Endodermal cell (in vitro differentiated cells): ENCODE results near the gene TLE1. TPM values are rescaled to one million over a fixed set of nuclear protein-coding genes. Genes with fewer than 3 reads are reported as not detected.

Experiments used
- DNase-seq: peaks from one replicate; pipeline ENCODE4 v3.0.0-alpha.2; 2017
- H3K27ac ChIP-seq: 2 replicates; pipeline ENCODE4 v1.5.1; 2013; ENCODE audit warnings: mild to moderate bottlenecking, low read depth, low read length, moderate library complexity
- H3K27me3 ChIP-seq: 2 replicates; pipeline ENCODE4 v1.6.1; 2013; ENCODE audit warnings: mild to moderate bottlenecking, low read length, moderate library complexity; ENCODE audit not compliant: insufficient read depth, control insufficient read depth, poor library complexity, severe bottlenecking
- H3K36me3 ChIP-seq: 2 replicates; pipeline ENCODE4 v1.7.0; 2013; ENCODE audit warnings: mild to moderate bottlenecking, low read length, moderate library complexity; ENCODE audit not compliant: control insufficient read depth, insufficient read depth
- H3K4me1 ChIP-seq: one replicate; pipeline ENCODE4 v1.7.0; 2013; ENCODE audit warnings: low read length; ENCODE audit not compliant: control insufficient read depth, insufficient read depth
- H3K4me3 ChIP-seq: 2 replicates; pipeline ENCODE4 v1.5.1; 2013; ENCODE audit warnings: mild to moderate bottlenecking, low read length, moderate library complexity
- H3K9ac ChIP-seq: 2 replicates; pipeline ENCODE4 v1.6.1; 2013; ENCODE audit warnings: mild to moderate bottlenecking, low read length, moderate library complexity; ENCODE audit not compliant: poor library complexity, severe bottlenecking; ENCODE audit errors: extremely low read depth
- H3K9me3 ChIP-seq: 2 replicates; pipeline ENCODE4 v1.6.1; 2013; ENCODE audit warnings: mild to moderate bottlenecking, low read length, moderate library complexity; ENCODE audit not compliant: control insufficient read depth
- H3K27ac Mint-ChIP-seq: 2 replicates; pipeline ENCODE4 v1.8.0; 2020; ENCODE audit warnings: mixed read lengths
- H3K27me3 Mint-ChIP-seq: 2 replicates; pipeline ENCODE4 v1.8.0; 2021; ENCODE audit warnings: mild to moderate bottlenecking, mixed read lengths; ENCODE audit not compliant: insufficient read depth
- H3K36me3 Mint-ChIP-seq: 2 replicates; pipeline ENCODE4 v1.8.0; 2020; ENCODE audit warnings: low read depth, mixed read lengths
- H3K4me1 Mint-ChIP-seq: 2 replicates; pipeline ENCODE4 v1.8.0; 2020; ENCODE audit warnings: mixed read lengths
- H3K4me3 Mint-ChIP-seq: 2 replicates; pipeline ENCODE4 v1.8.0; 2020; ENCODE audit warnings: mild to moderate bottlenecking, moderate library complexity, mixed read lengths
- H3K9me3 Mint-ChIP-seq: 2 replicates; pipeline ENCODE4 v1.8.0; 2020; ENCODE audit warnings: mild to moderate bottlenecking, mixed read lengths
- CTCF ChIP-seq: fragments of 200-600 bp; sonication (generic); conservative IDR thresholded peaks from 2 replicates; pipeline ENCODE4 v1.5.0; 2021; ENCODE audit warnings: antibody characterized with exemption, mild to moderate bottlenecking
- WGBS, 2 experiments: methylation state at CpG; one replicate each; pipeline versions ENCODE4 v1.1.5 to v1.1.7; 2013; ENCODE audit warnings: missing lambda C conversion rate in 2 of 2, mixed read lengths in 1 of 2; ENCODE audit not compliant: insufficient coverage in 1 of 2, insufficient read length in 1 of 2; 5-methylcytosine and 5-hydroxymethylcytosine counted together
- total RNA-seq, 2 donors: library from RNA; stranded (reverse); fragmentation: NEBNext Ultra II Directional in 1 of 2; extraction: Animal tissue kit (Norgen Biotek cat#: 25700) in 1 of 2; gene quantifications; 2 replicates in 1 of 2; 3 replicates in 1 of 2; pipeline ENCODE4 v1.2.1, GENCODE V29; 2021

The TLE1 gene
- total RNA-seq, 2 donors from 2014 or later = 49.7 to 73.5 TPM

- H3K9me3 Mint-ChIP-seq = no peaks in the 10 kb centered on the region
- no peak overlapping the region for H3K27ac Mint-ChIP-seq
- H3K4me1 ChIP-seq = peaks cover 23% of the 10 kb centered on the region
- H3K4me3 ChIP-seq = no peak overlapping the region
- no peaks in the 10 kb centered on the region for H3K36me3 ChIP-seq
- H3K27ac ChIP-seq = no peak overlapping the region
- DNase-seq = no peak
- H3K27me3 Mint-ChIP-seq = peaks cover 3% of the 10 kb centered on the region
- WGBS, 2 experiments = 100% methylated on average over 2 of the region's 2 CpGs; no CpG with 5 or more reads in 1 of the 2 experiments
- H3K9ac ChIP-seq = no peak overlapping the region
- H3K36me3 Mint-ChIP-seq = no peaks in the 10 kb centered on the region
- H3K4me3 Mint-ChIP-seq = no peak overlapping the region
- peaks cover 58% of the 10 kb centered on the region for H3K4me1 Mint-ChIP-seq
- H3K9me3 ChIP-seq = no peaks in the 10 kb centered on the region
- no peak for TF ChIP-seq CTCF
- no peaks in the 10 kb centered on the region for H3K27me3 ChIP-seq
These were observed 140.4 kb downstream of the TLE1 start for GRCh38 chr9:81548911-81549310.

GRCh38 chr9:81546489-81546888 lies 142.9 kb downstream of the TLE1 start:
- no peak for DNase-seq
- Histone ChIP-seq H3K9me3 (no peaks in the 10 kb centered on the region), H3K4me1 (peaks cover 20% of the 10 kb centered on the region), H3K9ac (no peak overlapping the region), H3K27ac (no peak overlapping the region), H3K27me3 (no peaks in the 10 kb centered on the region), H3K4me3 (peak overlapping the region; percentile 7), H3K36me3 (no peaks in the 10 kb centered on the region)
- H3K9me3 Mint-ChIP-seq = no peaks in the 10 kb centered on the region
- peaks cover 46% of the 10 kb centered on the region for H3K4me1 Mint-ChIP-seq
- no peak for TF ChIP-seq CTCF
- no peak overlapping the region for H3K27ac Mint-ChIP-seq
- no peaks in the 10 kb centered on the region for H3K36me3 Mint-ChIP-seq
- peaks cover 3% of the 10 kb centered on the region for H3K27me3 Mint-ChIP-seq
- no peak overlapping the region for H3K4me3 Mint-ChIP-seq
- WGBS, 2 experiments = 34 to 52% methylated on average over 2 to 4 of the region's 4 CpGs

- Mint-ChIP-seq H3K27me3 (peaks cover 3% of the 10 kb centered on the region), H3K4me3 (no peak overlapping the region), H3K9me3 (no peaks in the 10 kb centered on the region), H3K4me1 (peaks cover 27% of the 10 kb centered on the region), H3K27ac (no peak overlapping the region), H3K36me3 (no peaks in the 10 kb centered on the region)
- DNase-seq = no peak
- H3K4me1 ChIP-seq = peaks cover 19% of the 10 kb centered on the region
- no peaks in the 10 kb centered on the region for H3K9me3 ChIP-seq
- H3K4me3 ChIP-seq = no peak overlapping the region
- H3K36me3 ChIP-seq = no peaks in the 10 kb centered on the region
- H3K9ac ChIP-seq = no peak overlapping the region
- no peaks in the 10 kb centered on the region for H3K27me3 ChIP-seq
- no peak overlapping the region for H3K27ac ChIP-seq
- WGBS, 2 experiments = 100% methylated on average over 1 of the region's 1 CpG; no CpG with 5 or more reads in 1 of the 2 experiments
- no peak for TF ChIP-seq CTCF
These were observed 145.7 kb downstream of the TLE1 start for GRCh38 chr9:81543695-81544094.
